ENCODE results near the gene UNC13B. TPM values are rescaled to one million over a fixed set of nuclear protein-coding genes. Genes with fewer than 3 reads are reported as not detected.

The UNC13B gene
- total RNA-seq, 6 experiments from 2014 or later: 18.2 to 21.4 (median 19.7) TPM

DNA sequence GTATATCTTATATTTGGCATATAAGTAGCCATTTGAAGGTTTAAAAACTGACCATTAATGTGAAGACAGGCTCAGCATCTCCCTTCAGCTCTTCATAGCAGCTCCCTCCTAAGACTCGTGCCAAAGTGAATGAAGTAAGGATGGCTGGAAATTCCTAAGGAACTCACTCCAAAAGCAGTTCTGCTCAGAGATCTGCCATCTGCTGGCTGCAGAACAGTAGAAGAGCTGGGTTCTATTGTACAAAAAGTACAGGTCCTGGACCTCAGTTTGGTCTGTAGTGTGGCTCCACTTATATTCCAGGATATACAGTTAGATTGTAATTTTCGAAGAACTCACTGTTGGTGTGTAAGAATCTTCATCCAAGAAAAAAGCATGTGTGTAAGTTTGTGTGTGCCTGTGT, 223.2 kb downstream of the UNC13B start:
- Mint-ChIP-seq H3K27ac (peak overlapping the region; percentile 14; the same call in 1 of the 2 replicates), H3K4me1 (ENCODE audit: low read depth) (no peaks in the 10 kb centered on the region; the same call in 1 of the 2 replicates), H3K36me3 (ENCODE audit: low read depth) (peaks cover 15% of the 10 kb centered on the region), H3K27me3 (ENCODE audit: insufficient read depth) (no peaks in the 10 kb centered on the region; the same call in 1 of the 2 replicates), H3K4me3 (no peak overlapping the region), H3K9me3 (no peaks in the 10 kb centered on the region)
- TF ChIP-seq, protein P1, sequence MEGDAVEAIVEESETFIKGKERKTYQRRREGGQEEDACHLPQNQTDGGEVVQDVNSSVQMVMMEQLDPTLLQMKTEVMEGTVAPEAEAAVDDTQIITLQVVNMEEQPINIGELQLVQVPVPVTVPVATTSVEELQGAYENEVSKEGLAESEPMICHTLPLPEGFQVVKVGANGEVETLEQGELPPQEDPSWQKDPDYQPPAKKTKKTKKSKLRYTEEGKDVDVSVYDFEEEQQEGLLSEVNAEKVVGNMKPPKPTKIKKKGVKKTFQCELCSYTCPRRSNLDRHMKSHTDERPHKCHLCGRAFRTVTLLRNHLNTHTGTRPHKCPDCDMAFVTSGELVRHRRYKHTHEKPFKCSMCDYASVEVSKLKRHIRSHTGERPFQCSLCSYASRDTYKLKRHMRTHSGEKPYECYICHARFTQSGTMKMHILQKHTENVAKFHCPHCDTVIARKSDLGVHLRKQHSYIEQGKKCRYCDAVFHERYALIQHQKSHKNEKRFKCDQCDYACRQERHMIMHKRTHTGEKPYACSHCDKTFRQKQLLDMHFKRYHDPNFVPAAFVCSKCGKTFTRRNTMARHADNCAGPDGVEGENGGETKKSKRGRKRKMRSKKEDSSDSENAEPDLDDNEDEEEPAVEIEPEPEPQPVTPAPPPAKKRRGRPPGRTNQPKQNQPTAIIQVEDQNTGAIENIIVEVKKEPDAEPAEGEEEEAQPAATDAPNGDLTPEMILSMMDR (IDR thresholded peaks at IDR 0.05): peak; percentile 79
- DNase-seq: peak; percentile 66

DNA sequence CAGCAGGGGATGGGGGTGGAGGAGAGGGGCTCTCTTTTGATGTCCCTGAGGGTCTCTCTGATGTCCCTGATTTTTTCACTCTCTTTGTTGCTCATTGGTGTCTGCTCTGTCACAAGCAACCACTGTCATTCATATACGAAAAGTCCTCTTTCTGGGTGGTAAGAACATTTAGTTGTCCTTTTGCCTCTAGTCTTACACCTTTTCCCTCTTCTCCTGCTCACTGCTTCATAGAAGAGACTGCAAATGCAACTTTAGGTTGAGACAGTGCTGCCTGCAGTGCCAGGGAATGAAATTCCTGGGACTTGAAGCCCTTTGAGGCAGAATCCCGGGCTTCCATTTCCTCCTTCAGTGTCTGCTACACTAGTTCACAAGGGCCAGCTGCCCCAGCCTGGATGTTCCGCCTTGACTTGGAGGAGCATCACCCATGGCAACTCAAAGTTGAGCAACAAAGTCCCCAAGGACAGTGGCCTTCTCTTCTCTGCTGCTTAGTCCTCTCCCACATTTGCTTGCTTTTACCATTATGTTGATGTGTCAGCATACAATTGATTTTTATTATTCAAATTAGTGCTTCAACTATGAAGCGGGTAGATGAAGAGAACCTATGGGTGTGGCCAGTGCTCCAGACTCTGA, 233.4 kb downstream of the UNC13B start:
- DNase-seq: no peak
- TF ChIP-seq, protein P1 (IDR thresholded peaks at IDR 0.05): no peak
- no peaks in the 10 kb centered on the region for H3K4me1 Mint-ChIP-seq (ENCODE audit: low read depth)
- H3K9me3 Mint-ChIP-seq: no peaks in the 10 kb centered on the region
- peaks cover 10% of the 10 kb centered on the region for H3K36me3 Mint-ChIP-seq (ENCODE audit: low read depth)
- H3K4me3 Mint-ChIP-seq: no peak overlapping the region
- no peaks in the 10 kb centered on the region; the same call in 1 of the 2 replicates for H3K27me3 Mint-ChIP-seq (ENCODE audit: insufficient read depth)
- no peak overlapping the region for H3K27ac Mint-ChIP-seq

DNA sequence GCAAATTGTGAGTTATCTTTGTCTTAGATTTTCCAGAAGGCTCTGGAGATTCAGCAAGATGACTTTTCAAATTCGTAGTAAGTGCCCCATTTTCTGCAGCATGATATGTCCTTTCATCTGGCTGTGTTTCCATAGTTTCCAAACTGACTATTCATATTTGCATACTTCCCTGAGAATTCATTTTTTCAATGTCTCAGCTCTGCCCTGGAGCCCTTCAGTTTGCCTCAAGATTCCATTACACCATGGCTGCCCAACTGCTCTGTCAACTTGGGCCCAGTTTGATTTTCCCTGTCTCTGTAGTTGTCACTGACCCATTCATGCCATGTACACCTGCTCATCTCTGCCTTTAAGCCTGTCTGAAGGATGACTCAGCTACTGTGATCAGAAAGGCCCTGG, 233.9 kb downstream of the UNC13B start:
- Mint-ChIP-seq H3K4me1 (ENCODE audit: low read depth) (no peaks in the 10 kb centered on the region), H3K27ac (no peak overlapping the region), H3K4me3 (no peak overlapping the region), H3K9me3 (no peaks in the 10 kb centered on the region), H3K36me3 (ENCODE audit: low read depth) (peaks cover 10% of the 10 kb centered on the region), H3K27me3 (ENCODE audit: insufficient read depth) (no peaks in the 10 kb centered on the region; the same call in 1 of the 2 replicates)
- no peak for DNase-seq
- TF ChIP-seq, protein P1 (IDR thresholded peaks at IDR 0.05): no peak

DNA sequence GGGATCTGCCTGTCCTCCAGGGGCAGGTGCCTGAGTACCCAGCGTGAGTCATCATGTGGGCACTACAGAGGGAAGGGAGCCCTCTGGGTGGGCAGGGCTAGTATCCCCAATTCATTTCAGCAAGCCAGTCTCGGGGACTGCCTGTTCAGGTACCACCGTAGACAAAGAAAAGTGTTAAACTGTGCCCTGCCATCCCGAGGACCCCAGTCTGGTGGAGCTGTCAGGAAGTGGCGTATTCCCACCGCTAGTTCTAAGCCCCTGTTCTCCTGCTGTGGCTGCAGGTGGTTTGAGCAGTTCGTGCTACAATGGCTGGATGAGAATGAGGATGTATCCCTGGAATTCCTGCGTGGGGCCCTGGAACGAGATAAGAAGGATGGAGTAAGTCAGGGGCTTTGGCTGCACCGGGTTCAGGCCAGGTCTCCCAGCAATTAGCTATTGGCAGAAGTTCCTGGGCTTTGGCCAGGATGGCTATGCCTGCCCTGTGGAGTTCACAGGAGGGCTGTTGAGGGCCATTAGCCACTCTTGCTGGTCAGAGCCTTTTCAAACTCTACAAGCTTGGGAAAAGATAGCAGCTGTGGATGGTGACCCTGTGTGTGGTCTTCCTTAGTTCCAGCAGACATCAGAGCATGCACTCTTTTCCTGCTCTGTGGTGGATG, 234.9 kb downstream of the UNC13B start:
- no peaks in the 10 kb centered on the region for H3K4me1 Mint-ChIP-seq (ENCODE audit: low read depth)
- no peaks in the 10 kb centered on the region for H3K9me3 Mint-ChIP-seq
- H3K4me3 Mint-ChIP-seq: no peak overlapping the region
- no peak overlapping the region for H3K27ac Mint-ChIP-seq
- DNase-seq: no peak
- H3K36me3 Mint-ChIP-seq (ENCODE audit: low read depth): peaks cover 10% of the 10 kb centered on the region
- H3K27me3 Mint-ChIP-seq (ENCODE audit: insufficient read depth): no peaks in the 10 kb centered on the region; the same call in 1 of the 2 replicates
- TF ChIP-seq, protein P1 (IDR thresholded peaks at IDR 0.05): no peak

DNA sequence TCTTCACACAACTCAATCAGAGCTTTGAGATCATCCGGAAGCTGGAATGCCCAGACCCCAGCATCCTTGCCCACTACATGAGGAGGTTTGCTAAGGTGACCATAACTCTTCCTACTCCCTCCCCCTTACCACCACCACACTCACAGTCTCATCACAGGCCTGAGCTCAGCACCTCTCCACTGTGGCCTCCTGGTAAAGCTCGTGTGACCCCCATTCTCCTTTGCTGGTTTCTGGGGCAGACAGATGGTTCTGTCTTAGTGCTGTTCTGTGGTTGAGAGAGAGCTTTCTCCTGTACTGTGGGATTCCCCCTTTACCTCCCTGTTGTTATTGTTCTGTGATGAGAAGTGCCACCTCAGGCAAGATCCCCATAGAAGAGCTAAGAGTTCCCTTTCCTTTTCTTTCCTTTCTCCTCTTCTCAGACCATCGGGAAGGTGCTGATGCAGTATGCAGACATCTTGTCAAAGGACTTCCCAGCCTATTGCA, 235.4 kb downstream of the UNC13B start:
- TF ChIP-seq, protein P1 (IDR thresholded peaks at IDR 0.05): no peak
- Mint-ChIP-seq H3K27me3 (ENCODE audit: insufficient read depth) (no peaks in the 10 kb centered on the region; the same call in 1 of the 2 replicates), H3K4me3 (no peak overlapping the region), H3K4me1 (ENCODE audit: low read depth) (no peaks in the 10 kb centered on the region), H3K27ac (no peak overlapping the region), H3K36me3 (ENCODE audit: low read depth) (peaks cover 10% of the 10 kb centered on the region), H3K9me3 (no peaks in the 10 kb centered on the region)
- no peak for DNase-seq
